UCSD-AML1 (cell line): ENCODE measurements around the gene SMIM45.

Experiments used
- DNase-seq: peaks from one replicate; lab custom pipeline; 2025; ENCODE audit not compliant: unreplicated experiment; lab: John Stamatoyannopoulos, UW

SMIM45 gene

DNA sequence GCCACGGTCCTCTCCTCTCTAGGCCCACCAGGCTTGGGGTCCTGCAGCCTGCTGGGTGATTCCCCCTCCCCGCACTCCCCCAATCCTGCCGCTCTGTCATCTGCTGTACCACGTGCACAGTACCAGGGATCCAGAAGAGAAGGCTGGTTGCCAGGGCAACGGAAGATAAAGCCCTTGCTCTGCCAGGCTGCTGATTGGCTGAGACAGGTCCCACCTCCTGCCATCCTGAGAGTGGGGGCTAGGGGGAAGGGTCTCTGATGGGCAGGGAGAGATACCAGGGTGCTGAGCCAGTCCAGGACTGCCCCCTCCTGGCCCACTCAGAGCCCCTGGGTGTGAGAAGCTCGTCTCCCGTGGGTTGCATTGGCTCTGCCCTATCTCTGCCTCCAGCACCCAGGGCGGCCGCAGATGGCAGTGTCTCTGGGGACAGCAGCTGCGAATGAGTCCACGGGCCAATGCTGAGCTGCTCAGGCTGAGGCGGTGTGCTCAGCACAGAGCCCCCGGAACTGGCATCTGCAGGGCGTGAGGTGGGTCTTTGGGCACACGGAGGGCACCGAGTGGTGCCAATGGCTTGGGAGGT, at the start of gene SMIM45:
Gene SMIM45 (plus strand): TSS at position 253 of the 577 bp plus-strand sequence.
- DNase-seq = no peak

DNA sequence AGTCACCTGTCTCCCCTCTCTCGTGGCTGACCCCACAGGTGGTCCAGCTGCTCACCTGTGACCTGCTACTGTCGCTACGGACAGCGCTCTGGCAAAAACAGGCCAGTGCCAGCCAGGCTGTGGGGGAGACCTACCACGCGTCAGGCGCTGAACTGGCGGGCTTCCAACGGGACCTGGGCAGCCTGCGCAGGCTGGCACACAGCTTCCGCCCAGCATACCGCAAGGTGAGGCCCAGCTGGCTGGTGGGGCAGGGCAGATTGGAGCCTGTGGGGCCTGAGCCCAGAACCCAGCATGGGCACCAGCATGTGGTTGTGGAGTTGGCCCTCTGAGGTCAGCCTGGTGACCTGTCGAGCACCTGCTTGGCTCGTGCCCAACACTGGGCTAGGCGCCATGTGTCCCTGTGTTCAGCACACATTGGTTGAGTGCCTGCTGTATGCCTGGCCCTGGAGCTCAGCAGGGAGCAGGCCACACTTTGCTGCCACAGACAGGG, 49.0 kb upstream of the SMIM45 start:
- DNase-seq = no peak

DNA sequence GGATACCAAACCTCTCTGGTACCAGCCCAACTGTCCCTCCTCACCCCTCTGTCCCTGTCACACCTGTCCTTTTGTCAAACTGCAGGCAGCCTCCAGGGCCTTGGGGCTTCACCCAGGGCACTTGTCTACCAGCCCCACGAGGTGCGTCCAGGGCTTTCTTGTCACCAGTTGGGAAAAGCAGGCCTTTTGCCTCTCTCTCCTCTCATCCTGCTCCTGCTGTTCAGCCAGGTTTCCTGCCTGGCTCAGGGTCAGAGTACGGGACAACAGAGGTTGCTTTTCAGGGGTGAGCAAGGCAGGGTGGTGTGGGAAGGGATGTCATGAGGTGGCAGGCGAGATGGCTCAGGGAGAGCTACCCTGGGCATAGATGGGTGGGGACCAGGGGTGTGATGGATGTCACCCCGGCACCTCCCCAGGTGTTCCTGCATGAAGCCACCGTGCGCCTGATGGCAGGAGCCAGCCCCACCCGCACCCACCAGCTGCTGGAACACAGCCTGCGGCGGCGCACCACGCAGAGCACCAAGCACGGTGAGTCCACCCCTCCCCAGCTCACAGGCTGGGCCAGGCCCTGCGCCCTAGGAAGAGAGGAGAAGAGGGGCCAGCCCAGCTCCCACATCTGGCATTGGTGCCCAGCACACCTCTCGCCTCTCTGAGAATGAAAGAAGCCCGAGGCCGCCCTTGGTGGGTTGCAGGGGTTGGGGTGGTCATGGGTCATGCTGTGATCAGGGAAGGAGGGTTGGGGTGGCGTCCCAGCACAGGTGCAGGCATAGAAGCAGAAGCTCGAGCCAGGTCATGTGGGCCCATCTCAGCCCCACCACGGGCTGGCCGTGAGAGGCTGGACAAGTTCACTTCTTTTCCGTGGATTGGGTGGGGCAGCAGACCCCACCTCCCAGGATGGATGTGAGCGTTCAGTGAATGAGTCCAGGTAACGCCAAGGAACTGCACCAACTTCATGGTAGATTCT, 47.2 kb upstream of the SMIM45 start:
- DNase-seq = no peak

DNA sequence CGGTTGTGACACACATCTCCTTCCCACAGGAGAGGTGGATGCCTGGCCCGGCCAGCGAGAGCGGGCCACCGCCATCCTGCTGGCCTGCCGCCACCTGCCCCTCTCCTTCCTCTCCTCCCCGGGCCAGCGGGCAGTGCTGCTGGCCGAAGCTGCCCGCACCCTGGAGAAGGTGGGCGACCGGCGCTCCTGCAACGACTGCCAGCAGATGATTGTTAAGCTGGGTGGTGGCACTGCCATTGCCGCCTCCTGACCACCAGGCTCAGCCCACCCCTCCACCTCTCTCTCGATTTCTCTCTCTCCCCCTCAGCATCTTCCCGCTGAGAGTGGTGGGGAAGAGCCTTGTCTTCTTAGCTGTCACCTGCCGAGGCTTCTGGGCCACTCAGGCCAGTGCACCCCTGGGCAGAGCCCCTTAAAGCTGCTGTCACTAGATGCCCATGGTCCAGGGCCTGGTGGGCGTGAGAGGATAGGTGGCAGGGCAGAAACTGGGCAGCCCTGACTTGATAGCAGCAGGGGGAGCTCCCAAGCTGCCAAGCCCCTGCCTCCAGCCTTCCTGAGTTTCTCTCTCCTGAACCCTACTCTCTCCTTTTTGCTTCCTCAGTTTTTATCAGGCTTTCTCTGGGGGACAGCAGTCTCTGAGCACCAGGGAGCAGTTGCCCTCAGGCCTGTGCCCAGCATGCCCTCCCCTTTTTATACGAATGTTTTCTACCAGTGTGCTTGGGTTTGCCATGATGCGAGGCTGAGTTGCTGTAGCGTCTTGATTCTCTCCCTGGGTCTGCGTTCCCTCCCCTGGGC, 46.3 kb upstream of the SMIM45 start:
- no peak for DNase-seq

DNA sequence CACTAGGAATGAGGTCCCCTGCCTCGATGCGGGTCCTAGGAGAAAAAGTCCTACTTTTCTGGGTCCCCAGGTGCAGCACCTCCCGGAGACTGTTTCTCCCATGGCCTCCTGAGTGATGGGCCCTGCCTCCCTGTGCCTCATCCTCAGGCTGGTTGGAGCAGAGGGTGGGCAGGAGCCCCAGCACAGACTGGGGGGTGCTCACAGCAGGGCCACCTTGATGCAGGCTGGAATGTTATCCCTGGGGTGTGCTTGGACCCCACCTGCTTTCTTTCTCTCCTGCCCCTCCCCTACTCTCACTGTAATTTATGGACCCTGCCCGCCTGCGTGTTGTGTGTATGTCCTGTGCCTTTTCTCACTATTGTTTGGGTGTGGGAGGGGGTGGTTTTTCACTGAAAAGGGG, 45.1 kb upstream of the SMIM45 start:
- DNase-seq = no peak

DNA sequence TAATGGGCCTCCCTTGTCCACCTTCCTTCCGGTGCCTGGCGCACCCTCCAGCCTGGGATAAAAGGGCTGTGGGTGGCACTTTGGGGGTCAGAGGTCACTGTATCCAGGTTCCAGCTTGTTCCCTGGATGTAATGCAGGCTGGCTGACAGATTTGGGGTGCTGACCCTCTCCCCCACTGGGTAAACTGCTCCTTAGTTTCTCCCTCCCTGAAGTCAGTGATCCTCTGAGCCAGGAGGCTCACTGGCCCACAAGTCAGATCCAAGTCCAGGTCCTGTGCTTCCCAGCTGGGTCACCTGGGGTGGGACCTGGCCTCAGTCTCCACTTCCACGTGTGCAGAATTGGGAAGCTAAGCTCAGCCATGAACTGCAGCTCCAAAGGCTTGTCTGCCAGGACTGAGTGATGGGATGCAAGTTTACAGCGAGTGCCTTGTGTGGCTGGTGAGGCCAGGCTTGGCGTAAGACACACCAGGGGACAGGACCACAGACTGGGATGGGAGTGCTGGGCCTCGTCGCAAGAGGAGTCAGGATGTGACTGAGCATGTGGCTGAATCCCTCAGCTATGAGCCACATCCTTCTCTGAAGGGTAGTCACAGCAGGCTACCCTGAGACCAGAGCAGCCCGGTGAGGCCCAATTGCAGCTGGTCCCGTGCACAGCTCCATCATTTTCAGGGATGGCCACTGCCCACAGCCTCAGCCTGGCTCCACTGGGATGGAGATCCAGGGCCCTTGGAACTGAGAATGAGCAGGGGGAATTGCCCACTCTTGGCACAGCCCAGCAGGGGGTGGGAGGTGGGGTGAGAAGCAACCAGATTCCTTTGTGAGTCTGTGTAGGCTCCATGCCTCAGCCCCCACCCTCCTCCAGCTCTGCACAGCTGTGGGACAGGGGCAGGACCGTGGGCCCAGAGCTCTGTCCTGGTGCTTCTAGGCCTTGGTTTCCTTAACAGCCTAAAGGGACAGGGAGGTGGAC, 44.2 kb upstream of the SMIM45 start:
- no peak for DNase-seq

DNA sequence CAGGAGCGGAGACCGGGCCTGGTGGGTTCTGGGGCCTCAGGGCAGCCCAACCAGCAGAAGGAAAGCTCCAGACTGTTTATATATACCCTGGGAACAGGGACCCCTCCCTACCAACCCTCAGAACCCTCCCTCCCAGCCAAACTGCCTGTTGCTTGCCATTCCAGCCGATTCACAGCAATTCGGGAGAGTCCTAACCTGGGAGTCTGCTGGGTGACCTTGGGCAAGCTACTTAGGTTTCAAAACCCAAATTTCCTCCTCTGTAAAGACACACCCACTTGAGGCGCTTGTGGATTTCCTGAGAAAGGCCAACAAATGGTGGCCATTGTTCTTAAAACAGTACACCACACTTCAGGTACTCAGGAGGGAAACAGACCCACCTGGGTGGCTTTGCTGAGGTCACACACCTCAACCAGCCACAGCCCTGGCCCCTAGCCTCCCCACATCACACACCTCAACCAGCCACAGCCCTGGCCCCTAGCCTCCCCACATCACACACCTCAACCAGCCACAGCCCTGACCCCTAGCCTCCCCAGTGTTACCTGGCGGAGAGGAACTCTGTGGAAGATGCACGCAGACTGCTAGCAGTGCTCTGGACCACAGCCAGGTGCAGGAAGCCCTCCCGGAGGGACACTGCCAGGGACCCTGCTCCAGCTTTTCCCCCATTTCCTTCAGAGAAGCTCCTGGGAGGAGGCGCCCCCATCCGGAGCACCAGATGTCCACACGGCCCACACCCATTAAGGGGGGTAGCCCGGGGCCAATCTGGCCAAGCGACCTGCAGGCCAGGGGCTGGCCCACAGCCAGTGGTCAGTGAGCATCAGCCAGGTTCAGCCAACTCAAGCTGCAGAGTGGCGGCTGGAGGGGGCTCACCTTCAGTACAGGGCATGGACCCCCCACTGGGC, 43.3 kb upstream of the SMIM45 start:
- no peak for DNase-seq

DNA sequence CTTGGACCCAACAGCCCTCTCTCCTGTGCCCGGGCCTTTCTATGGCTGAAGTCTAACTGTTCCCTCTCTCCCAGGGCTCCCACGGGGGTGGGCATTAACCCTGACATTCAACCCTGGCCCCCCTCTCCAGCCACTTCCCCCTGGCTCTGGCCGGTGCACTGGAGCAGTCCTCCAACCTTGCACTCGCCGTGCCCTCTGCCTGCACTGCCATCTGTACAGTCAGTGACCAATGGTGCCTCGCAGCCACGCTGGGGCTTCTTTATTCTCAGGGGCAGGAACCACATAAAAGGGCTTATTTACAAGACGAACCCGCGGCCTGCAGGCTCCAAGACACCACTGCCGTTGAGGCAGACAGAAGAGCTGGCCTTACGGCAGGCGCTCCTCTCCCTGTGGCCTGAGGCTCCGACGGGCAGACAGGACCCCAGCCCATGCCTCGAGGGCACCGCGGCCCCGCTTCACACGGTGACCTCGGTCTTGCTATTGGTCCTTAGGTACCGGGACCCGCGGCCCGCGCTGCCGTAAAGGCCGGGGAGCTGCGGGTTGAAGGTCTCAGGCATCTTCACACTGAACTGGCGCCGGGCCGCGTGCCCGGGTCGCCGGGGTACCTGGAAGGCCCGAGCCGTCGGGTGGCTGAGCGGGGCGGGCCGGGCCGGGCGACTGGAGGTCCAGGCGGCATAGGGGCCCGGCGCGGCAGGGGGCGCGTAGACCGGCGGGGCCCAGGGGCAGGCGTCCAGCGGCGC, 42.5 kb upstream of the SMIM45 start:
- no peak for DNase-seq

DNA sequence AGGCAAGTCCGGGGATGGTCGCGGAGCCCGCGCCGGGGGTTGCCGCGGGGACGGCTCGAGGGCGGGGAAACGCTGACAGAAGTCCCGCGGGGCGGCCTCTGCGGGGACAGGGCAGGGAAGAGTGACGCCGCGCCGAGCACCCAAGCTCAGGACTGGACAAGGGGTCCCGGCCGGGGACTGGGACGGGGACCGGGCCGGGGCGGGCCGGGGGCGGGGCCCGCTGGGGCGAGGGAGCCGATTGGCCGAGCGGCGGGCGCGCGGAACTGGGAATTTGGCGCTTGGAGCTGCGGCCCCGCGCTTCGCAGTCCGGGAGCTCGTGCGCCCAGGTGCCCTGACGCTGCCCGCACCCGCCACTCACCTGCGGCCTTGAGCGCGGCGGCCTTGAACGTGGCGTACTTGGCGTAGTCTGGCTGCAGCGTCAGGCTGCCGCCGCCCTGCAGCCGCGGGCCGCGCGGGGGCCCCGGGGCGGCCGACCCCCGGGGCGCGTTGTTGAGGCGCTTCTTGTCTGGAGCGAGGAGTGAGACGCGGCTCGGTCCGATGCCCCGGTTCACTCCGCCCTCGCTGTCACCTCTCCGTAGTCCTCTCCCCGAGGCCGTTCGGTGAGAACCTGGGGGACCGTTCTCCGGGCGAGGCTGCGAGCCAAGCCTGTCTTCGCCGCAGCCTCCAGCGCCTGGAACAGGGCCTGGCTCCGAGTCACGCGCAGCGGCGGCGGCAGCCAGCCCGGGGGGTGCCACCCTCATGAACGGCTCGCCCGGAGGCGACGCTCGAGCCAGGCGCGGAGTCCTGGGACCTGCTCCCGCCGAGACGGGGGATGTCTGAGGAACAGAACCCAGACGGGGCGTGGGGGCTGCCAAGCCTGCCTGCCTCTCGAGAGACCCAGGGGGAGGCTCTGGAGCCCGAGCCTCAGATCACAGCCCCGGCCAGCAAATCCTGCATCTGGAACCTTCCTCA, 41.6 kb upstream of the SMIM45 start:
- DNase-seq = no peak

DNA sequence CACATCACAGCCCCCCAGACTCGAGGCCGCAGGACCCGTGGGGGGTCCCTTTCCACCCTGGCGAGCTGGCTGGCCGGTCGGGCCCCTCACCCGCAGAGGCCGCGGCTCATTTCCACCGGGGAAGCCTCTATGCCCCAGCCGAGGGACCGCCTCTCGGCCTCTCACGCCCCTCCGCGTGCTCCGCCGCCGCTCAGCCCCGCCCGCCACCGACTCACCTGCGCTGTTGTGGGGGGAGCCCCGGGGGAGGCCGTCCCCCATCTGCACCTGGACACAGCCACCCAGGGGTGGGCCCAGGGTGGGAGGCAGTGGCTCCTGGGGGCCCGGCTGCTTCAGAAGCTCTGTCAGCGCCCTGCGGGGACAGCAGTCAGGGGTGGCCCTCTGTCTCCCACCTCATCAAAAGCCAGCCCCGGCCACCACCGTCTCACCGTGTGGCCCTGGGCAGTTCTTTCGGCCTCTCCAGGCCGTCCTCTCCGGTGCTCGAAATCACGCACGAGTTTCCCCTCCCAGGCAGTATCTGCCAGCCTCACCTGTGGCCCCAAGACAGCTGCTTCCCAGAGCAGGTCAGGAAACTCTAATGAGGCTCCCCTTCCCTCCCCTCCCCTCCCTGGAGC, 40.8 kb upstream of the SMIM45 start:
- no peak for DNase-seq

DNA sequence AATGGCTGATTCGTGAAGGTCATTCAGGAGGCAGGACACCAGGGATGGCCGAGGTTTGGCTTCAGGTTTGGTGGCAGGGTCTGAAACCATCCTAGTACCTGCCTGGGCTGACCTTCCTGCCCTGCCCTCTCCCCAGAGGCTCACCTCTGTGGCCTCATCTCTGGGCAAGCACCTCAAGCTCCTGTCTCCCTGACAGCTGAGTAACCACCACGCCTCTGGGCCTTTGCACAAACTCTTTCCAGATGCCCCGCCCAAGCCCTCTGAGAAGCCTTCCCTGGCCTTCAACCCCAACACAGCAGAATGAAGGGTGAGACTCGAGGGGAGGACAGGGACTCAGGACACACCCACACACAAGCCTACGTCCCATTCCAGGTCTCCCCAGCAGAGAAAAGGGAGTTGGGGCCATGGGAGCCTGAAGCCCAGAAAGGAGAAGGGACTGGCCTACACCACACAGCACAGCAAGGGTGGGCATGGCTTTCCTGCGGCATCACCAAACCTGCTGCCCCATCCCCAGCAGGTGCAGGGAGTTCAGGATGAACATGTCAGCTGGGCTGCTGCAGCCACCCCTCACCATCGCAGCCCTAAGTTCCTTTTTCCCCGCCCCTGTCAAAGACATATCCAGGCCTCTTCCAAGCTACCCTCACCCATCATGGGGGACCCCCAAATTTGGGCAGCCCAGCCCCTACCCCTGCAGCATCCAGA, 39.5 kb upstream of the SMIM45 start:
- no peak for DNase-seq

DNA sequence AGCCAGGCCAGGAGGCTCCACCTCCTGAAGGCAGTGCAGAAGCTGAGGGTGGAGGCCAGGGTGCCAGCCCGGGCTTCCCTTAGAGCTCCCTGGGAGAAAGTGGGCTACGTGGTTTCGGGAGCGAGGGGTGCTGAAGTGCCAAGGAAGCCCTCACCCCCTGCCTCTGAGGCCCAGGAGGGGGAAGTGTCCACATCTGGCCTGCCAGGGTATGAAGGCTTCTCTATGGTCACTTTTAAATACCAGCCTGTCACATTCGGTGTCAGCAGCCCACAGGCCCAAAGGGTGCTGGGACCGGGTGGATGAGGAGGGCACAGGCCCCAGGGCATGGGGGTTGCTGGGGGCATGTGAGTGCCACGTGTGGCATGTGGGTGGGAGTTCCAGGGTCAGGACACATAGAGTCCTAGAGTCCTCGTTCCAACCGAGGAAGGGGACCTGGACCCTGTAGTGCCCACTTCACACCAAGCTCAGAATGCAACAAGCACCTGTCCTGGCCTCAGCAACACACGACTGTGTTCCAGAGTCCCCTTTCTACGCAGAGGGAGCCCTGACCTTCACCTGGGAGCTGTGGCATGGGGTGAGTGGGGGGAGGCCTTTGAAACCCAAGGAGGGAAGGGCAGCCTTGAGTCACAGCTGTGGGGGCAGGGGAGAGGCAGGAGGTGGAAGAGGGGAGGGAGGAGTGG, 38.8 kb upstream of the SMIM45 start:
- DNase-seq = no peak

DNA sequence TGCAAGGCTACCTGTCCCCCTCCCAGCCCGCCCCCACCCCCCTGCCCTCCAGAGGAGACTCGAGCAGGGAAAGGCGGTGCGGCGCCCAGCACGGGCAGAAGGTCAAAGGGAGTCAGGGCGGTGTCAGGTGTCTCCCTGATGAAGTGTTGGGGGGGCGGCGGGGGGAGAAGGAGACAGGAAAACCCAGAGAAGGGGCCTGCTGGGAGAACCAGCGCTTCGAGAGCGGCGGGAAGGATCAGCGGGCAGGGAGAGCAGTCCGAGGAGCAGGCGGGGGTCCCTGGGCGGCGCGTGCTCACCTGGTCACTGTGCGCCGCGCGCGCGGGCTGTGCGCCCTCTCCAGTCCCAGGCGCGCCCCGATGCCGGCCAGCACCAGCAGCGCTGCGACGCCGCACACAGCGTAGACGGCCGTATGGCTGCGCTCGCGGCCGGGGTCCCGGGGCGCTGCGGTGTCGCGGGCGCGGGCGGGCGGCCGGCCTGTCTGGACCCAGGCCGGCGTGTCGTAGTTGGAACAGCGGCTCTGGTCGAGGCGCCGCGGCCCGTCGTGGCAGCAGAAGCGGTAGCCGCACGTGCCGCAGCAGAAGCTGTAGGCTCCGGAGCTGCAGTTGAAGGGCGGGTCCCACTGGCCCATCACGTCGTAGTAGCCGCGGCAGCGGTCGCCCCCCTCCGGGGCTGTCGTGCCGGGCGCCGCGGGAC, 38.0 kb upstream of the SMIM45 start:
- DNase-seq = no peak

DNA sequence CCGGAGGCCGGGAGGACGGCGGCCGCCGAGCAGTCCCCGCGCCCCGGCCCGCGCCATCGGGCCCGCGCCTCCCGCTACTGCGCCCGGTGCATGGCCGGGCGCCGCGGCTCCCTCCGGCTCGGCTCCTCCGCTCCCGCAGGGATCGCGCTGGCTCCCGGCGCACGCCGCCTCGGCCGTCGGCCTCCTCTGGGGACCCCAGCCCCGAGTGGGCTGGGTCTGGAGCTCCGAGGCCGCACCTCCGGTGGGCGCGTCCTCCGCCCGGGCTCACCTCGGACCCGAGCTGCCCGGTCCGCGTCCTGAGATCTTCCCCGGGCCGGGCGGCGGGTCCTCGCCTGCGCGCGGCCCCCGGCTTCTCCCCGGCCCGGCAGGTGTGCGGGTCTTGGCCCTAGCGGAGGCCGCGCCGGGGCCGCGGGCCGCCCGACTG, 37.3 kb upstream of the SMIM45 start:
- no peak for DNase-seq

DNA sequence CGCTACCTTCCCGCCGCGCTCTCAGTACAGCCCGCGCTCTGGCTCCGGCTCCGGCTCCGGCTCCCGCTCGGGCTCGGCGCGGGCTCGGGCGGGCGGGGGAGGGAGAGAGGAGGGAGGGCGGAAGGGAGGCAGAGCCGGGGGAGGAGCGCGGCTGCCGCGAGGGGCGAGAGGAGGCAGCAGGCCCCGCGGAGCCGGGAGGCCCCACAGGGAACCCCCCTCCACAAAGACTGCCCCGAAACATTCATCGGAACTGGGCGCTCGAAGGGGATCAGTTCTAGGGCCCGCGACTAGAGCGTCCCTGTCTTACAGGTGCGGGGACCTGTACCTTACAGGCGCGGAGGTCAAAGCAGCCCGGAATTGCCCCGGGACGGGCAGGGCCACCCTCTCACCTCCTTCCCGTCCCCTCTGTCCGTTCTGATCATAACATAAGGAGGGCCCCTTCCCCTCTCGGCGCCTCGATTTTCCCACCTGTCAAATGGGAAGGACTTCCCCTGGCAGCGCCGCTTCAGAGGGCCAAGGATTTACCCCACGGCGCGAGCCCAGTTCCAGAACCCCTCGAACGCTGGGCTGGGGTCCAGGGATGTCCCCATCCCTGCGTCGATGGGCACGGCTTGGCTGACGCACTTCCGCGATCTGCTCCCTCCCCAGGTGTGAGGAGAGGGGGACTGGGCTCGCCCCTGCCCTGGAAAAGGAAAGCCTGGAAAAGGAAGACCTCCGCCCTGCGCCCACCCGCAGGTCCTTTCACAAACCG, 36.7 kb upstream of the SMIM45 start, which contains the start of gene SHISA8:
Gene SHISA8 (minus strand): TSS at position 40 of the 751 bp plus-strand sequence. CDS start 407 bp downstream, outside the sequence.
- peak; percentile 51 for DNase-seq
